GM19395 (cell line): Measurements from ENCODE around the gene GLUD1.
A peak's percentile ranks its signal among the peaks of the same experiment; 100 is the strongest.
"Not testable (repeated sequence)": the region's sequence is repeated elsewhere in the genome, so short reads cannot be mapped to it uniquely, and the experiment has no call there.

ENCODE experiments used
- ATAC-seq: cut with Tn5 transposase; IDR thresholded peaks from one replicate; pipeline ENCODE4 v1.9.1; 2021; ENCODE audit warnings: mild to moderate bottlenecking, moderate library complexity; ENCODE audit not compliant: unreplicated experiment

The GLUD1 gene

DNA sequence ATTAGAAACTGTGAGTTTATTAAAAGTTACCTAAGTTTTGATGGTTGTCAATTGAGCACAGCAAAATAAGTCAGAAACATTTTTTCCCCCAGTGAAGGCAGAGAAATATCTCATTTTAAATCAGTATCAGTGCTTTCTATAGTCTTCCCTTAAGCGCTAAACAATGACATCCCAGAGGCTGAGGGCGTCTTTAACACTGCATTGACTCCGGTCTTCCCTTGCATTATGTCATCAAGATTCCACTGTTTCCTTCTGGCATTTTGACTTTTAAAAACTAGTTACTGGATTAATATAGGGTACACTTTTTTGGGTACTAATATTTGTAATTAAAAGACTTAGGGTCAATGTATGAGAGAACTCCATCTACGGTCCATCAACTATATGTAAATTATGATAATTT, 3.9 kb downstream of the GLUD1 start:
- ATAC-seq, result no peak

DNA sequence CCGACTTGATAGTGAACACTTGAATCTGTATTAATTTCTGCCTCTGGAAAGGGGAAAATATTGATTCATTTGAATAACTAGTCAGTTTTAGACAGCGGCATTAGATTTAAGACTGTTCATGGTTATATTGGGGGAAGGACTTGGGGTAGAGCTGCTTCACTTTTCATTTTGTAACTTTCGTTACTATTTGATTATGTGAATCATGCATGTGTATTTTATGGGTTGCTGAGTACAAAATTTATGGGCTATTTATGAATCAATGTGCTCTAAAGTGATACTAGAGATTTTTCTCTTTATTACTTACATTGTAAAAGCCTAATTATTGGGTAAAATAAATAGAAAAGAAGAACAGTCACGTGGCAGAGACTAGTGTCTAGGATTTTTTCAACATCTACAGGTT, 4.9 kb downstream of the GLUD1 start:
- ATAC-seq, result no peak

DNA sequence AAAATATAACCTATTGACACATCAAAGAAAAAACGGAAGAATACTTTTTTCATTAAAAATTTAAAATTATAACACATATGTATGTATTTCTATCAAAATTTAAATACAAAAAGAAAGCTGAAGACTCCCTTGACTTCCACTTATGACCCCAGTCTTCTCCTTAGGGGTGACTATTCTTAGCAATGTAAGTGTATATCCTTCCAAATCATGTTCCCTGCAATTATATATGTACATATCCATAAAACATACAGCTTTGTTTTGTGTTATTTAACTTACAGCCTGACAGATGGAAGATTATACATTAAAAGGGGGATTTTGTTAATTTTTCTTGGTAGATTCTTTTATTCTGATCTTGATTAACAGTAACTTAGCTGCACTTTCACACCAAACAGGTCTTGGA, 9.1 kb downstream of the GLUD1 start:
- ATAC-seq, result no peak

DNA sequence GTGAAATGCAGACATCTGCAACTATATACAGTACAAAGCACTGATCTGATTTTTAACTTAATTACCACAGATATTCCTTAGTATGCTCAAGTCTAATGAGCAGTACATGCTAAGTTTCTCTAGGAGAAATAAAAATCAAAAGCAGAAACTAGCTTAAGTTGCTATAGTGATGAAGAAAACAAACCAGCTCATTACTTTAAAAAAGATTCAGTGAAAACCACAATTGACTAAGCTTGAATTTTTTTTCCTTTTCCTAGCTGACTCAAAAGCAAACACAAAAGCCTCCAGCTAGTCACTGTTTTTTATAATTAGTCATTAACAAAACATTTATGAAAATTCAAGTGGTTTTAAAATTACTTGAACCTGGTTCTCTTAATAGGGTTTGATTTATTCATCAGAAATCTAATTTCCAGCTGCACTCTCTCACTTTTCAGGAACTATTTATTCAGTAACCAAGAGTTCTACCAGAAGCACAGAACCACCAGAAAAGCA, 10.3 kb downstream of the GLUD1 start:
- peak; percentile 76 for ATAC-seq

DNA sequence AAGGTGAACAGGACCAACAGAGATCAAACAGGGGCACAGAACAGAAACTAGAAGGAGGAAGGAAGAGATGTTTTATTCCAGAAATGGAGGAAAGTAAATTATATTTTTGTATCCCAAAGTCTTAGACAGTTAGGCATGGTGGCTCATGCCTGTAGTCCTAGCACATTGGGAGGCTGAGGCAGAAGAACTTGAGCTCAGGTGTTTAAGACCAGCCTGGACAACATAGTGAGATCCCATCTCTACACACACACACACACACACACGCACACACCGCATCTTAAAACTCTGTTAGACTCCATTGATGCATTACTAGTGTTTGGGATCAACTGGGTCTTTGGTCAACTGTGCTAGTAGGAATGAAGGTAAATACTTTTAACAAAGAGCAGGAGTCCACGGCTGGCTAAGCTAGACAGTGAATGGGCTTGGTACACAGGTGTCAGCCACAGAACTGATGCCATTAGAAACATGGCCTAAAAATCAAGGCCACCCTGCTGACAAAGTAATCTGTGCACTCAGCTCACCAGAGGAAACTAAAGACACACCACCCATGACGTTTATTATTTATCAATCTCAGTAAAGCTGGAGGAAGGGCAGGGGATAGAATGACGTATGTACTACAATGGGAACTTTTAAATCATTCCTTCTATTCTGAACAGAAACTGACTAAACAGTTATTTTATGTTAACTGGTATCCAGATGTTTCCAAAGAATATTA, 10.9 kb downstream of the GLUD1 start:
- ATAC-seq, result peak; percentile 47

DNA sequence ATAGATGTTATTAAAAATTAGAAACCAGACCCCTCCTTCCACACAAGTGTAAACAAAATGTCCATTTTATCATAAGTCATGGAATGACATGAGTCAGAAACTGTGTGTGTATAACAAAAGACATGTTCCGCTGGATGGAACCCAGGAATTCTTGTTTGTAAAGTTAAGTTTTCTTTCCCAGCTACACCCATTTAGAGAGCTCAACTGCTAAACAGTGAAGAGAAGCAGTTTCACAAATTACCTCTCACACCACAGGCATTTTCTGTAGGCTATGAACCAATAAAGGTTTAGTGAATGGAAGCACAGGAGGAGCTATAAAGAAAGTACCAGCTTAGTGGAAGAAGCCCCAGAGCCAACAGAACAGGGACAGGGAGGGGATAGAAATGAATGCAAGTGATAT, 12.4 kb downstream of the GLUD1 start:
- not testable (repeated sequence) for ATAC-seq

DNA sequence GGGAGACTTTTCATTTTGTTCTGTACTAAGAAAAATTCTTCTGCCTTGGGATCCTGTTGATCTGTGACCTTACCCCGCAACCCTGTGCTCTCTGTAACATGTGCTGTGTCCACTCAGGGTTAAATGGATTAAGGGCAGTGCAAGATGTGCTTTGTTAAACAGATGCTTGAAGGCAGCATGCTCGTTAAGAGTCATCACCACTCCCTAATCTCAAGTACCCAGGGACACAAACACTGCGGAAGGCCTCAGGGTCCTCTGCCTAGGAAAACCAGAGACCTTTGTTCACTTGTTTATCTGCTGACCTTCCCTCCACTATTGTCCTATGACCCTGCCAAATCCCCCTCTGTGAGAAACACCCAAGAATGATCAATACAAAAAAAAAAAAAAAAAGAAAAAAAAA, 13.1 kb downstream of the GLUD1 start:
- ATAC-seq, result not testable (repeated sequence)

DNA sequence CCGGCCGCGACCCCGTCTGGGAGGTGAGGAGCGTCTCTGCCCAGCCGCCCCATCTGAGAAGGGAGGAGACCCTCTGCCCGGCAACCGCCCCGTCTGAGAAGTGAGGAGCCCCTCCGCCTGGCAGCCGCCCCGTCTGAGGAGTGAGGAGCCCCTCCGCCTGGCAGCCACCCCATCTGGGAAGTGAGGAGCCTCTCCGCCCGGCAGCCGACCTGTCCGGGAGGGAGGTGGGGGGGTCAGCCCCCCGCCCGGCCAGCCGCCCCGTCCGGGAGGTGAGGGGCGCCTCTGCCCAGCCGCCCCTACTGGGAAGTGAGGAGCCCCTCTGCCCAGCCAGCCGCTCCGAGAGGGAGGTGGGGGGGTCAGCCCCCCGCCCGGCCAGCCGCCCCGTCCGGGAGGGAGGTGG, 14.0 kb downstream of the GLUD1 start:
- ATAC-seq, result not testable (repeated sequence)

DNA sequence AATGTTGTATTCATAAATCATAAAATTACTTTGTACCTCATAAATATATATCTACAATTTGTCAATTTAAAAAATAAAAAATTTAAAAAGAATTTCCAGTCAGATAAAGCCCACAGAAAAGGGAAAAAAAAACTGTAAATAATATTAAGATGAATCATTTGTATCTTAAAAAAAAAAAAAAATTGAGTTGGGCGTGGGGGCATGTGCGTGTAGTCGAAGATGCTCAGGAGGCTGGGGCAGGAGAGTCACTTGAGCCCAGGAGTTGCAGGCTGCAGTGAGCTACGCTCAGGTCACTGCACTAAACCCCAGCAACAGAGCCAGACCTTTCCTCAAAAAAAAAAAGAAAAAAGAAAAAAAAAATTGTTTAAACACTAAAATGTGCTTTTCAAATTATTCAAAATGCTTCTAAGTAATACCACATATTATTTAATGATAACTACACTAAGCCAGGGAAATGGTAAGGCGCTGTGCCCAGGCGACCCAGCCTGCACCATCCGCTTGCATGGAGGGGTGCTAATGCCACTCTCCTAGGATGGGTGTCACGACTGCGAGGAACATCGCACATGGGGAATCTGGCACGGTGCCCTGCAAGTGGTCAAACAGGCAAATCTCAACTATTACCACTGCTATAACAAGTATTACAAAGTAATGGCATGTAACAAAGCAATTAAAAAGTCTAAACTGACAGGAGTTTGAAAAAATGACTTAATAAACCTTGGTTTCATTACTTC, 15.4 kb downstream of the GLUD1 start:
- ATAC-seq, result no peak

DNA sequence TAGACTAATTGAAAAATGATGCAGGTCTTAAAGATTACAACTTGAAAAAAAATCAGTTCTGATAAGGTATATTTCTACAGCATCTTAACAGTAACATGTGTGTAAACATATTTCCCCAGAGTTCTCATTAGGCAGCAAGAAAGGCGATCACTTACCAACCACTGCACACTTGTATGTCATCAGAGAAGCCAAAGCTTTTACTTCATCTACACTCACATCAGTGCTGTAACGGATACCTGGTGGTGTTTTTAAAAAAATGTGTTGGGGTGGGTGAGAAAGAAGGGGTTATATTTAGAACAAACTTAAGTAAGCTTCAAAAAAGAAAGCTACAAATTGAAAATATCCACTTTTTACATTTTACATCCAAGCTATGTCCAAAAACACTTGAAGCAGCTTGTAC, 18.2 kb downstream of the GLUD1 start:
- ATAC-seq, result not testable (repeated sequence)

DNA sequence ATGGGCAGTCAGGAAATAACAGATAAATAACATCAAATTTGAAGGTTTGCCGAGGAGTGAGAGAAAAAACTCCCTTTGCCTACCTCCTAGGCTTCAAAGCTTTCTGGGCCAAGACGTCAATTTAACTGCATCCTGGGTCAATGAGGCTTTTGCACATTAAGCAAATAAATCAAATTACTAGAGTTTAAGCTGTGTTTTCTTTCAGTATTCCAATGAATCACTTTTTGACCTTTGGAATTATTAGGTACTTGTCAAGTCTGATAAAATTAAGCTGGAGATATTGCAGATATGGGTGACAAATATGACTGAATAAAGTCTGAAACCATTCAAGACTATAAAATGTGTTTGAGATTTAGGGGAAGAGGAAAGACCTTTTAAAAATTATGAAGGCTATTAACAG, 22.2 kb downstream of the GLUD1 start:
- ATAC-seq, result no peak

DNA sequence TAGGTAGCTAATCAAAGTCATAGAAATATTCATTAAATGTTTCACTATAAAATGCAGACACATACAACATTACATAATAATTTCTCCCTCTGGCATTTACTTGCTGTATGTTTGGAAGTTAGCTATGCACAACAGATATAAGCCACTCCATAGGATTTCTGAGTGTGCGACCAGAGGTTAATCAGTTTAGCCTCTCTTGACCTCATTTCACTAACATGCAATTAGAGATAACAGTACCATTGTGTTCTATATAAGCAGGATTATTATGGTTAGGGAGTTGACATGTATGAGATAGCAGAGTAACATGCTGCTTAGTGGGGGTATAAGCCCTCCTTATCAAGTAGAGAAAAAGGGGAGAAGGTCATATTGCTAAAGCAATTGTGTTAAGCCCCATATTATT, 26.4 kb downstream of the GLUD1 start:
- no peak for ATAC-seq

DNA sequence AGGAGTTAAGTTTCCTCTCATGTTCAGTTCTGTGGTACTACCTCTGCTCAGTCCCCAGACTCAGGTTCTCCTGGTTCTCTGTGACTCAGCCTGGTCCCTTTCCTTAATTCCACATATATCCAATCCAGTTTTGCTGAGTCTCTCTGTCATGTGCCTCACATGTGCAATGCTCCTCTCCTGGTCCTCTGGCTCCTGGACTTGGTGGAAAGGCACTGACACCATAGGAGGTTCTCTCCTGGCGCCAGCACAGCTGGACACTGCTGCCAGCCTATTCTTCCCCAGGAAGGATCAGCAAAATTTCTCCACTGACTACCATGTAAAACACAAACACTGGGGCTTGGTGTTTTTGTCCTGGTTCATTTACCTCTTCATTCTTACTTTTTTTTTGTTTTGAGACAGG, 27.8 kb downstream of the GLUD1 start:
- no peak for ATAC-seq

DNA sequence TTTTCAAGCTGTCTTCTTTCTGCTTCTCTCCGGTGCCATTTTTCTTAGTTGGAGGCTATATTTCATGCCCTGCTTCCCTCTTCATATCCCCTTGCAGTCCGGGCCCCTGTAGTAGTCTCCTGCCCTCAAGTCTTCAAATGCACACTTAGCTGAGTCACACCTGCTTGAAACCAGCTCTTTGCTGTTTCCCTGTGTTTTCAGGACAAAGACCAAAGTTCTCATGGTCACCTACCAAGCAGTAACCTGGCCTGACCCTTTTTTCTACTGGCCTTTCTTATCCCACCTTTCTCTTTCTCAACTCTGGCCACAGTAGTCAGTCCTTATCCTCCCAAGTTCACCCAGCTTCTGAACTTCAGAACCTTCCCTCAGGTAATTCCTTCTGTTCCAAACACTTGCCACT, 28.5 kb downstream of the GLUD1 start:
- ATAC-seq, result no peak

DNA sequence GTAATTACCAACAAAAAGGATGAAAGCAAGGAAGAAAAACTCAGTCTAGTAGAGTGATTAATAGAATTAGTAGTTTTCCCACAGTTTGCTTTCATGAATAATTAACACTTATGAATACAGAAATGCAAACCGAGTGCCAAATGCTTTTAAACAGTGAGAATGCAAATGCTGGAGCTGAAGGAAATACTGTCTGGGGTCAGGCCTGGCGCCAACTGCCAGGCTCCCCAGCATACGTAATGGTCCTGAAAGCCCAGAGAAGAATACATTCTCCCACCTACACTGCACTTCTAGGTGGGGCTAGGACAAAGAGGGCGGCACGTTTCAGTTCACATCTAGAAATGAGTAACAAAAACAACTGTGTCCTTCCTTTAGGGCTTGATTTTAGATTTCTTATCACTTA, 30.0 kb downstream of the GLUD1 start:
- ATAC-seq, result no peak

DNA sequence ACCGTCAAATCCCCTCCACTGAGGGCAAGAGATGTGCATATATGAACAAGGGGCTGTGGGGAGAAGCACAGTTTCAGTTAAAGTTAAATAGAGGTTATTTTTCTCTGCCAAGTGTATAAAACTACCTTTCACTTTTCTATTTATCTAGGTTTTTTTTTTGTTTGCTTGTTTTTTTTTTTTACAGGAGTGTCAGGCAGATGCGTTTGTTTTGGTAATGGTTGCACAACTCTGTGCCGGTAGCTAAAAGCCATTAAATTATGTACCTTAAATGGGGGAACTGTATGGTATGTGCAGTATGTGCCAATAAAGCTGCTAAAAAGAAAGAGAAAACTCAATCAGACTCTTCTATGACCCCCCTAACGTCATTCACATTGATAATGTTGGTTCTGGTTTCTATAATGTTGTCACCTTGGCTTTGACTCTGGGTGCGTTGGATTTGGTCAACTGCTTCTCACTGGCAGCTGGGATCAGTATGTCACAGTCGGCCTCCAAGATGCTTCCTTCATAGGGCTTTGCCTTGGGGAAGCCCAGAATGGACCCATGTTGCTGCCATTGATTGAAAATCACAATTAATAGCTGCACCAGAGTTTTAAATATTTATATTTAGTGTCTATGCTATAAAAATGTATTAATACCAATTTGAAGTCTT, 34.2 kb downstream of the GLUD1 start:
- no peak for ATAC-seq

DNA sequence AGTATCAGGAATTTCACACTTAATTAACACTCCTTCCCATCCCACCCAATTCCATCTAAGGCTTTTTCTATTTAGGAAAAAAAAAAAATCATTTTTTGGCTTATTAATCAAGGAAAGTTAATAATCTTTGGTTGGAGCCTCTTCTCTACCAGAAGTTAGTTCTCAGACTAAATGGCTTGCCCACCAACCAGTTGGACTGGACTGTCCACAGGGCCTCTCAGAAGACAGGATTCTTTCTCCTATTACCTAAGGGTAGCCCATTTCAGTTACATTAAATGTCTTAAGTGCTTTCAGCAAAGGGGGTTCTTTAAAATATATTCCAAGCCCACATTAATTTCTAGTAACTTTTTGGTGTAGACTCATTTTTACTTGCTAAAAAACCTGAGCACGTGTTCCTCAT, 35.2 kb downstream of the GLUD1 start:
- no peak for ATAC-seq

DNA sequence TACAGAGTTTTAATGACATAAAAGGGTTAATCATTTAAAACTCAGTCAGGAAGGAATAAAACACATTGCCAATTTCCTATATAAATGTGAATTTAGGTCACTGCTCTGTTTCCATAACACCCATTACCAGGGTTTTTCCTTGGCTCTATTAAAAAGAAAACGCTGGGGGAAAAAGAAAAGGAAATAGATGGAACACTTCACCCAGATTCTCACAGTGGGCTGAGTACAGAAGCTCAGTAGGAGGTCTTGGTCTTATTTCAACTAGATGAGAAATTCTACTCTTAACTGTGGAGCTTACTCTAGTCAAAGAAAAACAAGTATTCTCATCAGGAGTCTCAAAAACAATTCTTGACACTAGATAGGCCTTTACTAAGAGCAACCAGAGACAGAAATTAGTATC, 36.5 kb downstream of the GLUD1 start:
- no peak for ATAC-seq

DNA sequence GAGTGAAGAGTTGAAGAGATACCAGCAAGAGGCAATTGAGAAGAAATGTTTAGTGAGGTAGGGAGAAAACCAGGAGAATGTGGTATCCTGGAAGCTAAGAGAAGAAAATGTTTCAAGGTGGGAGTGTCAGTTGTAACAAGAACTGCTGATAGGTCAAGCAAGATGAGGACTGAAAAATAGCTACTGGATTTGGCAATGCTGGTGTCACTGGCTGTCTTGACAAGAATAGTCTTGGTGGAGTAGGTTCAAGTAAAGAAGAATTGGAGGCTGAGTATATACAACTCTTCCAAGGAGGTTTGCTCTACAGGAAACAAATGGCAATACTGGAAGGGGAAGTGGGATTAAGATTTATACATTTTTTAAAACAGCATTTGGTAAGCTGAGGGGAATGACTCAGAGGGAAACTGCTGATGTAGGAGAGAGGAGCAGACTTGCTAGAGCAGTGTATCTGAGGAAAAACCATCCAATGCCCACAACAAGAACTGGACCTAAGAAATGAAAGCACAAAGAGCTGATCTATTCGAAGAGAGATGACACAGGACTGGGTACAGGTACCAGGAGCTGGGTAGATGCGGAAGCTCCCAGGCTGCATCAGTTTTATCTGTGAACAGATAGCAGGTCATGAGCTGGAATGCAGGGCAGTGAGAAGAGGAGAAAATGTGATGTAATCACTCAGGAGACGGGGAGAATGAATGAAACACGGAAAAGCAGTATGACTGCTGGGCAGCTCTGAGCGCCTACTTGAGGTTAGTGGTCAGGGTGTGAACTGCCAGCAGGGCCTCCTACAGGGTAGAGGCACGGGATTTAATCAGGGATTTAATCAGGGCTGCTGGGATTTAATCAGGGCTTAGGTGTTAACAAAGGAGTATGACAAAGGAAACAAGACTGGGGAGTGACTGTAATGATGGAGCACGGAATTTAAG, 40.0 kb downstream of the GLUD1 start:
- no peak for ATAC-seq

DNA sequence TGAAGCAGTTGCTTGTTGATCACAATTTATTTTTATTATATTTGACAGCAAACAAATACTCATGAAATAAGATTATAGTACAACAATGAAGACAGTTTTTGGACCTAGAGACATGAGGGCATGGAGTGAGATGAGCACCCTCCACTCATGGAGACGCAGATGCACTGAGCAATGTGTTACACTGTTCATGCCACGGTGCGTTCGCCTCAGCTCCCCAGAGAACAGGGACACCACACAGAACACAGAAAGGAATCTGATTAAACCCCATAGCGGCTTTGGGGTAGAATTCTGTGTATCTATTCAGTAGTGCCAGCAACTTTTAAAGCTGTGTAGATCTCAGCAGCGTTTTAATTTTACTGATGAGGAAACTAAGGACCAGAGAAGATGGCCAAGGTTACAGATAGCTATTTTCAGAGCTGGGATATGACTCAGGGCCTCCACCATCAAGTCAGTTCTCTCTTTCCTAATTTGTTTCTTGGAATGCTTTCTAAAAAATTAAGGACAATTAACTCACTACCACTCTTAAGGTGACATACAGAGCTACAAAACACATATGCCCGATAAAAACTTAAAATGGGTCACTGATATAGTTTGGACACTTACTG, 41.0 kb downstream of the GLUD1 start:
- ATAC-seq, result no peak

DNA sequence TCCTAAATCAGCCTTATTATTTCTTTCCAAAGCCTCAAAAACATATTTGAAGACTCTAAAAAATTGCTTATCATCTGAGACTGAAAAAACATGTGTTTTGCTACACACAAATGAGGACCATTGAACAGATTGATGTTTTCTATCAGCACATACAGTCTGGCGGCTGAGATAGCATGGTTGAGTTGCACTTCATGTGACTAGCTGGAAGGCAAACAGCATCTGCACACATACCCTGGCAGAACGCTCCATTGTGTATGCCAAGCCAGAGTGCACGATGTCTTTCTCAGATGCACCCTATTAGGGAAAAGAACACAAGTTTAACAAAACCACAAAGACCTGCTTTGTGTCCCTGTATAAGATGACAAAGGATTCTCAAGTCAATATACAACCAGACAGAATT, 41.5 kb downstream of the GLUD1 start:
- no peak for ATAC-seq
